C4-2B (cell line): ENCODE data around the gene SERPINA9.

Experiments used
- CTCF ChIP-seq: fragments of 450-650 bp; conservative IDR thresholded peaks from 2 replicates; pipeline ENCODE4 v1.5.1; 2017; ENCODE audit warnings: mild to moderate bottlenecking
- ZFX ChIP-seq: fragments of 450-650 bp; IDR thresholded peaks from 2 replicates; pipeline ENCODE4 v1.6.1; 2017

GRCh38 chr14:94447206-94447605 lies 28.8 kb downstream of the SERPINA9 start:
- TF ChIP-seq CTCF (no peak), ZFX (no peak)
